ENCODE results near the gene U2AF1L4. TPM values are rescaled to one million over a fixed set of nuclear protein-coding genes. Genes with fewer than 3 reads are reported as not detected.

The U2AF1L4 gene
- 21.5 TPM for total RNA-seq (2013)
- polyA plus RNA-seq (100 to 1,000 TPM in 1 of 3 donors, 1 to 10 TPM in 2; 6.2 to 140 (median 8.7) TPM), polyA minus RNA-seq (13.2 and 16.5 TPM in 2 replicates), total RNA-seq (0.64 to 2.8 (median 1.7) reads per million in 11 experiments)

- H3K9me3 ChIP-seq (replicated peaks in 1 of 2; ENCODE audit: control insufficient read depth in 1 of 2, insufficient read depth in 1 of 2, low read length in 2 of 2): no peaks in the 10 kb centered on the region
- intact Hi-C loops (cut with micrococcal nuclease): loop anchor here (2.0 to 10.0 kb wide), 9 partner anchors 101 to 1589 kb away; partner anchors contain the start of genes CAPNS1 (in 1 of the 2), COX6B1 (in 1 of the 2), ETV2 (in 1 of the 2) and HCST (in 1 of the 2)
- WGBS (ENCODE audit: insufficient coverage): 1% methylated on average over 33 of the region's 40 CpGs
- peak within 1 kb of the TSS; percentile 77 to 93 (median 92) for H3K4me3 ChIP-seq (replicated peaks in 1 of 3; ENCODE audit: low read depth in 2 of 3, low read length in 3 of 3)
- Mint-ChIP-seq H3K27me3 (ENCODE audit: low read depth in 3 of 3) (peaks cover 0 to 3% (median 0%) of the 10 kb centered on the region in 3 donors), H3K4me1 (peaks cover 56% of the 10 kb centered on the region), H3K4me3 (peak within 1 kb of the TSS; percentile 95 to 99), H3K9me3 (no peaks in the 10 kb centered on the region), H3K36me3 (peaks cover 9 to 14% of the 10 kb centered on the region in 2 donors), H3K27ac (peak within 1 kb of the TSS; percentile 100)
- no peaks in the 10 kb centered on the region for H4K20me1 ChIP-seq (ENCODE audit: insufficient read depth, low read length)
- no peak for TF ChIP-seq CTCF (IDR thresholded peaks at IDR 0.05)
- peak; percentile 99 to 100 (median 100) for DNase-seq
- H3K79me2 ChIP-seq (ENCODE audit: insufficient read depth, low read length): peaks cover 56% of the 10 kb centered on the region
- H3K27ac ChIP-seq (ENCODE audit: low read depth in 1 of 2, low read length in 2 of 2): peak within 1 kb of the TSS; percentile 97 to 98
- no peaks in the 10 kb centered on the region for H3K36me3 ChIP-seq (replicated peaks in 1 of 2; ENCODE audit: control insufficient read depth in 1 of 2, insufficient read depth in 2 of 2, low read length in 2 of 2)
- peak within 1 kb of the TSS; percentile 96 for H3K4me2 ChIP-seq (replicated peaks; ENCODE audit: extremely low read depth, low read length, poor library complexity, severe bottlenecking)
- H3K27me3 ChIP-seq (ENCODE audit: control insufficient read depth in 2 of 2, insufficient read depth in 2 of 2, low read length in 2 of 2): no peaks in the 10 kb centered on the region
- H2AFZ ChIP-seq (ENCODE audit: insufficient read depth, low read depth, low read length, poor library complexity, severe bottlenecking): peak within 1 kb of the TSS; percentile 83
- peaks cover 58 to 78% of the 10 kb centered on the region in 2 donors for H3K4me1 ChIP-seq (ENCODE audit: control insufficient read depth in 1 of 2, insufficient read depth in 2 of 2, low read length in 2 of 2)
- H3K9ac ChIP-seq (ENCODE audit: insufficient read depth, low read length, poor library complexity, severe bottlenecking): peak within 1 kb of the TSS; percentile 97
Measured at GRCh38 chr19:35745328-35746086, at the start of gene U2AF1L4, which contains the start of gene PSENEN. U2AF1L4 (minus strand) TSS chr19:35745418; CDS start chr19:35745391, 27 bp downstream. PSENEN (plus strand) TSS chr19:35745651; CDS start chr19:35745931, 280 bp downstream.

DNA sequence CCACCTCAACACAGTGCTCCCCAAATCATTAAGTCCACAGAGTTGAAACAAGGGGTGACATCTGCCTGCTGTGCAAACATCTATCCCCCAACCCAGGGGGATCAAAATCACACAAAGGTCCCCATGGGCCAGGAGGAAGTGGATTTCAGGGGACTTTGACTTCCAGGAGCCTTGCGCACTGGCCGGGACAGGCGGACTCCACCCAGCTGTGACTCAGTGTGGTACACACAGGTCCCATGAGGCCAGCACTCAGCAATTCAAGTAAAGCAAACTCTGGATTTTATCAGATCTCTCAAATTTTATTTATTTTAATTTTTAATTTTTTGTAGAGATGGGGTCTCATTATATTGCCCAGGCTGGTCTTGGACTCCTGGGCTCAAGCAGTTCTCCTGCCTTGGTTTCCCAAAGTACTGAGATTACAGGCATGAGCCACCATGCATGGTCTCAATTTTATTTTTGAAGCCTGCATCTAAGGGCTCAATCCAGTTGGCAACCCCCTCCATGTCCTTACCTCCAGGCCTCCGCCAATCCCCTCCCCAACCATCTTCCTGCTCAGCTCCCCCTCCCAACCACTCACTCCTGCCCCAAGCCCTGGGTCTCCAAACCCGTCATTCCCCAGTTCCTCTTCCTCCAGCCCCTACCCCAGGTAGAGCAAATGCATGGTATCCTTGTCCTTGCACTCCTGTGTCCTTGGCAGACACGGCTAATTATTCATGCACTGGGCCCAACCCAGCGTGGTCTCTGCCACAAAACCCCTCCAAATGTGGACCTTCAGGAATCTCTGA is 48.4 kb upstream of the U2AF1L4 start:
- DNase-seq: no peak
- H3K9ac ChIP-seq (ENCODE audit: insufficient read depth, low read length, poor library complexity, severe bottlenecking): no peak overlapping the region
- H3K4me2 ChIP-seq (replicated peaks; ENCODE audit: extremely low read depth, low read length, poor library complexity, severe bottlenecking): no peak overlapping the region
- Mint-ChIP-seq H3K27me3 (ENCODE audit: low read depth in 3 of 3) (peaks cover 34 to 42% (median 35%) of the 10 kb centered on the region in 3 donors), H3K4me3 (no peak overlapping the region), H3K27ac (peak overlapping the region in 1 of 7 donors; percentile 26), H3K36me3 (no peaks in the 10 kb centered on the region), H3K4me1 (peaks cover 4% of the 10 kb centered on the region), H3K9me3 (peaks cover 0 to 6% (median 0%) of the 10 kb centered on the region in 7 donors)
- H3K4me1 ChIP-seq (ENCODE audit: control insufficient read depth in 1 of 2, insufficient read depth in 2 of 2, low read length in 2 of 2): no peaks in the 10 kb centered on the region
- no peaks in the 10 kb centered on the region for H3K36me3 ChIP-seq (replicated peaks in 1 of 2; ENCODE audit: control insufficient read depth in 1 of 2, insufficient read depth in 2 of 2, low read length in 2 of 2)
- intact Hi-C loops (cut with micrococcal nuclease): no loop called here
- no peak overlapping the region for H3K27ac ChIP-seq (ENCODE audit: low read depth in 1 of 2, low read length in 2 of 2)
- H3K79me2 ChIP-seq (ENCODE audit: insufficient read depth, low read length): no peaks in the 10 kb centered on the region
- H3K27me3 ChIP-seq (ENCODE audit: control insufficient read depth in 2 of 2, insufficient read depth in 2 of 2, low read length in 2 of 2): peaks cover 2 to 22% of the 10 kb centered on the region in 2 donors
- no peak for TF ChIP-seq CTCF (IDR thresholded peaks at IDR 0.05)
- 77% methylated on average over 4 of the region's 7 CpGs for WGBS (ENCODE audit: insufficient coverage)
- H3K9me3 ChIP-seq (replicated peaks in 1 of 2; ENCODE audit: control insufficient read depth in 1 of 2, insufficient read depth in 1 of 2, low read length in 2 of 2): no peaks in the 10 kb centered on the region
- H3K4me3 ChIP-seq (replicated peaks in 1 of 3; ENCODE audit: low read depth in 2 of 3, low read length in 3 of 3): no peak overlapping the region
- H4K20me1 ChIP-seq (ENCODE audit: insufficient read depth, low read length): no peaks in the 10 kb centered on the region
- H2AFZ ChIP-seq (ENCODE audit: insufficient read depth, low read depth, low read length, poor library complexity, severe bottlenecking): no peak overlapping the region

All from CD14-positive monocyte (primary cell).